Gastrocnemius medialis (tissue), 4 donors: Measurements from ENCODE around the gene EXOSC5. TPM values are rescaled to one million over a fixed set of nuclear protein-coding genes. Genes with fewer than 3 reads are reported as not detected.

Experiments
- ATAC-seq, 2 donors: fragments of 150-250 bp; one replicate each; pipeline ENCODE4 v1.9.1; 2016
- DNase-seq, 2 donors: peaks; one replicate each; pipeline ENCODE4 v3.0.0-alpha.2; 2019
- H3K27ac ChIP-seq, 4 donors: fragments of 200-600 bp; sonication (generic); 1 replicate in 1 of 4; 2 replicates in 3 of 4; pipeline ENCODE4 v1.5.1; 2016 to 2018; ENCODE audit warnings: mild to moderate bottlenecking in 2 of 4, moderate library complexity in 1 of 4
- H3K27me3 ChIP-seq, 3 donors: fragments of 200-600 bp; sonication (generic) in 2 of 3; 1 replicate in 1 of 3; 2 replicates in 2 of 3; pipeline versions ENCODE4 v1.5.1 to v1.6.0; 2016 to 2019; ENCODE audit warnings: mild to moderate bottlenecking in 1 of 3, moderate library complexity in 1 of 3
- H3K36me3 ChIP-seq, 2 donors: fragments of 200-600 bp; sonication (generic) in 1 of 2; one replicate each; pipeline ENCODE4 v1.5.1; 2017 to 2018
- H3K4me1 ChIP-seq, 2 donors: fragments of 200-600 bp; sonication (generic) in 1 of 2; one replicate each; pipeline ENCODE4 v1.5.1; 2016 to 2017; ENCODE audit warnings: mild to moderate bottlenecking in 2 of 2
- H3K4me3 ChIP-seq, 4 donors: fragments of 200-600 bp; sonication (generic) in 3 of 4; 1 replicate in 1 of 4; 2 replicates in 3 of 4; pipeline ENCODE4 v1.5.1; 2016 to 2019; ENCODE audit warnings: mild to moderate bottlenecking in 2 of 4
- H3K9me3 ChIP-seq, 3 donors: fragments of 200-600 bp; sonication (generic) in 2 of 3; 1 replicate in 1 of 3; 2 replicates in 2 of 3; pipeline ENCODE4 v1.5.1; 2016 to 2019
- CTCF ChIP-seq, 5 experiments: fragments of 450-650 bp in 3 of 5; fragments of 200-600 bp in 2 of 5; sonication (generic) in 2 of 5; IDR thresholded peaks in 4 of 5; conservative IDR thresholded peaks in 1 of 5; 1 replicate in 4 of 5; 2 replicates in 1 of 5; pipeline ENCODE4 v1.5.1; 2016 to 2019; ENCODE audit warnings: antibody characterized with exemption in 5 of 5, mild to moderate bottlenecking in 3 of 5, moderate library complexity in 3 of 5
- POLR2A ChIP-seq, 2 donors: fragments of 450-650 bp; IDR thresholded peaks; one replicate each; pipeline ENCODE4 v1.6.1; 2017; ENCODE audit warnings: antibody characterized with exemption in 2 of 2, mild to moderate bottlenecking in 2 of 2, moderate library complexity in 2 of 2
- in situ Hi-C, 4 donors: fragments of 200-750 bp; cut with MboI; loops; one replicate each; pipeline versions ENCODE4 v1.15.0 to v1.8.0; 2017; ENCODE audit warnings: low sequenced_read_pairs in 4 of 4
- intact Hi-C: fragments of 100-400 bp; cut with DNase I; formaldehyde crosslinking; loops from one replicate; pipeline ENCODE4 v1.15.1; 2023; ENCODE audit warnings: low total_unique reads
- total RNA-seq, 4 donors: library from RNA; depleted of rRNA; stranded (reverse); fragments of >200 nt; gene quantifications; one replicate each; pipeline versions ENCODE4 v1.1.0 to v1.2.3, GENCODE V29; 2016

EXOSC5 gene
- total RNA-seq, 4 donors from 2014 or later, result 29.1 to 61.9 (median 40.9) TPM

DNA sequence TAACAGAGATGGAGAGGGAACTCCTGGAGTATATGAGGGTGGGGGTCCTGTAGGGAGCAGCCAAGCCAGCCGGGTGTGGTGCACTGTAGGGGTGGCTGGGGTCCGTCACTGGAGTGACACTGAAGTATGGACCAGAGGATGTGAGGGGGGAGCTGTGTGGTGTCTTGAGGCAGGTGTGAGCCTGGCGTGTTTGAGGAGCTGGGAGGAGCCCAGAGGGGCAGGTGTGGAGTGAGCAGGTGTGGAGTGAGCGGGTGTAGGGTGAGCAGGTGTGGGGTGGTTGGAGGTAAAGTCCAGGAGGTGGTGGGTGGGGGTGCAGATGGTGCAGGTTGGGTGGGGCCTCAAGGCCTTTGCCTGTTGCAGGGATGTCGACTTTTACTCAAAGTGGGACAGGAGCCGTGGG lies 24.2 kb upstream of the EXOSC5 start:
- TF ChIP-seq POLR2A (IDR thresholded peaks at IDR 0.05) (no peak), CTCF (IDR thresholded peaks at IDR 0.05 in 4 of 5, conservative IDR thresholded peaks at IDR 0.05 in 1 of 5) (no peak)
- Histone ChIP-seq H3K4me1 (peaks cover 0 to 4% of the 10 kb centered on the region in 2 donors), H3K9me3 (no peaks in the 10 kb centered on the region), H3K4me3 (no peak overlapping the region), H3K27ac (no peak overlapping the region), H3K36me3 (peaks cover 0 to 89% of the 10 kb centered on the region in 2 donors), H3K27me3 (no peaks in the 10 kb centered on the region)
- in situ Hi-C loops (no loop called here), intact Hi-C loops (no loop called here)
- ATAC-seq (no peak), DNase-seq (no peak)

GRCh38 chr19:41420101-41420880 lies 23.1 kb upstream of the EXOSC5 start:
- ATAC-seq, result no peak
- no peaks in the 10 kb centered on the region for H3K27me3 ChIP-seq
- in situ Hi-C loops, result no loop called here
- no peak overlapping the region for H3K27ac ChIP-seq
- DNase-seq, result no peak
- no peaks in the 10 kb centered on the region for H3K9me3 ChIP-seq
- peaks cover under 1 to 2% of the 10 kb centered on the region in 2 donors for H3K4me1 ChIP-seq
- TF ChIP-seq POLR2A (IDR thresholded peaks at IDR 0.05) (no peak), CTCF (IDR thresholded peaks at IDR 0.05 in 4 of 5, conservative IDR thresholded peaks at IDR 0.05 in 1 of 5) (no peak)
- intact Hi-C loops, result no loop called here
- peaks cover 0 to 80% of the 10 kb centered on the region in 2 donors for H3K36me3 ChIP-seq
- no peak overlapping the region for H3K4me3 ChIP-seq

DNA sequence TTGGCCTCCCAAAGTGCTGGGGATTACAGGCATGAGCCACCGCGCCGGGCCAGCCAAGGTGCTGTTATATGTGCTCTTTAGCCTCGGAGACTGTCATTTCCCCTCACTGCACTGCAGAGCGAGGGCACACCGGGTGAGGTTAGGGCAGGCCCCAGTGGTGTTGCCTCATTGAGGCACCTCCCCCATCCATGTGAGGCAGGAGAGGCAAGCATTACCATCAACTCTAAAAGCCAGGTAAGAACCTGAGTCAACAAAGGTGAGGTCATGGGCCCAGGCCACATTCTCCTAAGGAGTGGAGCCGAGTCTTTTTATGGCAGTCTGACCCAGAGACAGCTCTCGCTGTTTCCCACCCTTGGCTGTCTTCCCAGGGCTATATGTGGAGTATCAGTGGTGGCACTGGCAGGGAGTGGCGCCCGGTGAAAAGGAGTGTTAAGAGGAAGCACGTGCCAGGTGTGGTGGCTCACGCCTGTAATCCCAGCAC lies 19.1 kb upstream of the EXOSC5 start:
- H3K4me3 ChIP-seq, result no peak overlapping the region
- DNase-seq, result no peak
- peaks cover 0 to 49% of the 10 kb centered on the region in 2 donors for H3K36me3 ChIP-seq
- TF ChIP-seq CTCF (IDR thresholded peaks at IDR 0.05 in 4 of 5, conservative IDR thresholded peaks at IDR 0.05 in 1 of 5) (no peak), POLR2A (IDR thresholded peaks at IDR 0.05) (no peak)
- no peaks in the 10 kb centered on the region for H3K9me3 ChIP-seq
- in situ Hi-C loops, result no loop called here
- no peak for ATAC-seq
- intact Hi-C loops, result no loop called here
- H3K4me1 ChIP-seq, result peaks cover 30 to 41% of the 10 kb centered on the region in 2 donors
- no peaks in the 10 kb centered on the region for H3K27me3 ChIP-seq
- peak overlapping the region in 2 of 4 donors; percentile 81 to 83 for H3K27ac ChIP-seq

DNA sequence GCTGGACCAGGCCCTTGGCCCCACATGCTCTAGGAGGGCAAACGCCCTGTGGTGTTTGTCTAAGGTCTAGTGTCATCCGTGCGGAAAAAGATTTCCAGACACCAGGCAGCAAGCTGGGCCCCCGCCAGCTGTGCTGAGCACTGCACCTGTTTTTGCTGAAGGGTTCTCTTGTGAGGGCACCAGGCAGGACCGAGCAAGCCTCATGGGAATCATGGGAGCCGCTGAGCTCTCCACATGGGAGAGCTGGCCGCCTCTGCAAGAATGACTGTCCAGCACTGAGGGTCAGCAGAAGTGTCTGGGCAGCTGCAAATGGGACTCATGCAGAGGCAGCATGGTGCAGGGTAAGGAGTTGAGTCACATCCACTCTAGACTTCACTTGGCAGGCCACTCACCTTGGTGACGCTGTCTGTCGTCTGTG lies 18.0 kb upstream of the EXOSC5 start:
- intact Hi-C loops (loop anchor here (2.0 kb wide), 1 partner anchor 16 kb away; no protein-coding TSS in a partner anchor), in situ Hi-C loops (no loop called here)
- H3K9me3 ChIP-seq, result no peaks in the 10 kb centered on the region
- peaks cover 0 to 47% of the 10 kb centered on the region in 2 donors for H3K36me3 ChIP-seq
- ATAC-seq (peak; percentile 78 to 82), DNase-seq (peak; percentile 52 to 89)
- H3K27me3 ChIP-seq, result no peaks in the 10 kb centered on the region
- TF ChIP-seq POLR2A (IDR thresholded peaks at IDR 0.05), result no peak
- no peak for TF ChIP-seq CTCF (IDR thresholded peaks at IDR 0.05 in 4 of 5, conservative IDR thresholded peaks at IDR 0.05 in 1 of 5)
- no peak overlapping the region for H3K4me3 ChIP-seq
- peaks cover 41 to 49% of the 10 kb centered on the region in 2 donors for H3K4me1 ChIP-seq
- H3K27ac ChIP-seq, result peak overlapping the region; percentile 51 to 83 (median 78)
